ENCODE results near the gene MCF2L2. TPM values are rescaled to one million over a fixed set of nuclear protein-coding genes. Genes with fewer than 3 reads are reported as not detected.

Gene MCF2L2
- total and polyA plus RNA-seq, 2 donors (not counting 3 experiments of a cell fraction or from before 2014, with no cell fraction given) = 0.15 to 1.1 TPM

- POLR2A ChIA-PET = no interaction called here
- dilution Hi-C loops (cut with MboI; ENCODE audit: extremely low pct_ligation_motif_present, low sequenced_read_pairs) (no loop called here), intact Hi-C loops (cut with micrococcal nuclease) (no loop called here)
- H4K20me1 ChIP-seq (replicated peaks; ENCODE audit: control insufficient read depth, extremely low read depth, insufficient read depth, low read length) = no peaks in the 10 kb centered on the region
- peaks cover 3 to 14% of the 10 kb centered on the region in 2 experiments for H3K27me3 ChIP-seq (ENCODE audit: control insufficient read depth in 2 of 2, insufficient read depth in 2 of 2, low read length in 2 of 2)
- no peaks in the 10 kb centered on the region for H3K9me1 ChIP-seq (replicated peaks; ENCODE audit: control insufficient read depth, extremely low read depth, insufficient read depth, low read length)
- H3K79me2 ChIP-seq (ENCODE audit: control insufficient read depth, insufficient read depth, low read length) = no peaks in the 10 kb centered on the region
- H3K36me3 ChIP-seq (ENCODE audit: control insufficient read depth in 2 of 2, extremely low read depth in 1 of 2, insufficient read depth in 2 of 2, low read length in 2 of 2) = no peaks in the 10 kb centered on the region
- no peaks in the 10 kb centered on the region for H3K9me3 ChIP-seq (replicated peaks; ENCODE audit: control insufficient read depth, insufficient read depth, low read length)
- H2AFZ ChIP-seq (ENCODE audit: low read depth, low read length) = no peak overlapping the region
- no peak overlapping the region for H3K27ac ChIP-seq (ENCODE audit: insufficient read depth, low read depth, low read length)
- CTCF ChIA-PET = interaction anchor here (0.6 to 1.8 kb wide), 5 partner anchors 9 to 357 kb away, joined by 3 to 9 read pairs (median 5); no protein-coding TSS in a partner anchor
- DNase-seq (ENCODE audit: low read depth, low spot score) (no peak), FAIRE-seq (no peak)
- BruUV-seq (replicated peaks) = no TSS peak
- no peak overlapping the region for H3K9ac ChIP-seq (replicated peaks; ENCODE audit: extremely low read depth, insufficient read depth, low read length)
- no peak overlapping the region for H3K4me3 ChIP-seq (replicated peaks in 1 of 3; ENCODE audit: insufficient read depth in 1 of 3, low read depth in 1 of 3, low read length in 3 of 3)
- no peaks in the 10 kb centered on the region for H3K4me1 ChIP-seq (ENCODE audit: control insufficient read depth, extremely low read depth, insufficient read depth, low read length)
- TF ChIP-seq MYC (IDR thresholded peaks at IDR 0.05; ENCODE audit: low read depth, low read length) (no peak), POLR2A (IDR thresholded peaks at IDR 0.05; ENCODE audit: low read depth, low read length) (no peak), GATA2 (IDR thresholded peaks at IDR 0.05; ENCODE audit: insufficient read depth, insufficient read length, low read depth, low read length) (no peak), MAX (IDR thresholded peaks at IDR 0.05; ENCODE audit: insufficient read depth, insufficient read length) (no peak), FOS (IDR thresholded peaks at IDR 0.05; ENCODE audit: borderline replicate concordance, insufficient read depth, low read length) (no peak), JUN (IDR thresholded peaks at IDR 0.05; ENCODE audit: borderline replicate concordance, insufficient read depth, insufficient read length, low read depth) (no peak), EZH2 (IDR thresholded peaks at IDR 0.05; ENCODE audit: borderline replicate concordance, low read depth, low read length, severe bottlenecking) (no peak), POLR2AphosphoS5 (IDR thresholded peaks at IDR 0.05; ENCODE audit: insufficient read depth, low read depth, low read length) (no peak)
- TF ChIP-seq, protein P1, sequence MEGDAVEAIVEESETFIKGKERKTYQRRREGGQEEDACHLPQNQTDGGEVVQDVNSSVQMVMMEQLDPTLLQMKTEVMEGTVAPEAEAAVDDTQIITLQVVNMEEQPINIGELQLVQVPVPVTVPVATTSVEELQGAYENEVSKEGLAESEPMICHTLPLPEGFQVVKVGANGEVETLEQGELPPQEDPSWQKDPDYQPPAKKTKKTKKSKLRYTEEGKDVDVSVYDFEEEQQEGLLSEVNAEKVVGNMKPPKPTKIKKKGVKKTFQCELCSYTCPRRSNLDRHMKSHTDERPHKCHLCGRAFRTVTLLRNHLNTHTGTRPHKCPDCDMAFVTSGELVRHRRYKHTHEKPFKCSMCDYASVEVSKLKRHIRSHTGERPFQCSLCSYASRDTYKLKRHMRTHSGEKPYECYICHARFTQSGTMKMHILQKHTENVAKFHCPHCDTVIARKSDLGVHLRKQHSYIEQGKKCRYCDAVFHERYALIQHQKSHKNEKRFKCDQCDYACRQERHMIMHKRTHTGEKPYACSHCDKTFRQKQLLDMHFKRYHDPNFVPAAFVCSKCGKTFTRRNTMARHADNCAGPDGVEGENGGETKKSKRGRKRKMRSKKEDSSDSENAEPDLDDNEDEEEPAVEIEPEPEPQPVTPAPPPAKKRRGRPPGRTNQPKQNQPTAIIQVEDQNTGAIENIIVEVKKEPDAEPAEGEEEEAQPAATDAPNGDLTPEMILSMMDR (IDR thresholded peaks at IDR 0.05; ENCODE audit: extremely low read depth in 1 of 2, insufficient read depth in 1 of 2, low read depth in 1 of 2, low read length in 2 of 2) = no peak
- no peak overlapping the region for H3K4me2 ChIP-seq (ENCODE audit: insufficient read depth, low read length)
Observed at GRCh38 chr3:183410280-183410679, 18.1 kb downstream of the MCF2L2 start.
